Nephron (organoid): ENCODE results near the gene BAD.
A peak's percentile ranks its signal among the peaks of the same experiment; 100 is the strongest.

Experiments
- H3K27ac Mint-ChIP-seq, 3 experiments: 2 replicates each; pipeline ENCODE4 v1.8.0; 2020; ENCODE audit warnings: mixed read lengths in 3 of 3, mild to moderate bottlenecking in 2 of 3, moderate library complexity in 1 of 3
- H3K27me3 Mint-ChIP-seq: 2 replicates; pipeline ENCODE4 v1.8.0; 2021; ENCODE audit warnings: low read depth, mild to moderate bottlenecking, moderate library complexity, mixed read lengths
- H3K36me3 Mint-ChIP-seq: 2 replicates; pipeline ENCODE4 v1.8.0; 2020; ENCODE audit warnings: low read depth, mixed read lengths
- H3K4me1 Mint-ChIP-seq: 2 replicates; pipeline ENCODE4 v1.8.0; 2020; ENCODE audit warnings: mixed read lengths
- H3K4me3 Mint-ChIP-seq, 3 experiments: 2 replicates each; pipeline ENCODE4 v1.8.0; 2020; ENCODE audit warnings: mild to moderate bottlenecking in 3 of 3, mixed read lengths in 3 of 3, moderate library complexity in 2 of 3
- H3K9me3 Mint-ChIP-seq: 2 replicates; pipeline ENCODE4 v1.8.0; 2020; ENCODE audit warnings: mixed read lengths
- CTCF ChIP-seq, 3 experiments: fragments of 200-600 bp; sonication (generic); IDR thresholded peaks; one replicate each; pipeline ENCODE4 v1.5.0; 2021; ENCODE audit warnings: antibody characterized with exemption in 3 of 3; ENCODE audit not compliant: unreplicated experiment in 3 of 3

BAD gene

GRCh38 chr11:64305075-64305690 lies 20.7 kb upstream of the BAD start, which contains the start of gene ESRRA:
ESRRA (plus strand) TSS chr11:64305524; CDS start chr11:64307180, 1,656 bp downstream.
- Mint-ChIP-seq H3K27ac (peak within 1 kb of the TSS; percentile 76 to 97 (median 94)), H3K36me3 (no peaks in the 10 kb centered on the region), H3K4me3 (peak within 1 kb of the TSS; percentile 93 to 97 (median 95)), H3K27me3 (peaks cover 42% of the 10 kb centered on the region), H3K4me1 (peaks cover 26% of the 10 kb centered on the region), H3K9me3 (no peaks in the 10 kb centered on the region)
- TF ChIP-seq CTCF (IDR thresholded peaks at IDR 0.05; ENCODE audit: unreplicated experiment in 3 of 3), result no peak

DNA sequence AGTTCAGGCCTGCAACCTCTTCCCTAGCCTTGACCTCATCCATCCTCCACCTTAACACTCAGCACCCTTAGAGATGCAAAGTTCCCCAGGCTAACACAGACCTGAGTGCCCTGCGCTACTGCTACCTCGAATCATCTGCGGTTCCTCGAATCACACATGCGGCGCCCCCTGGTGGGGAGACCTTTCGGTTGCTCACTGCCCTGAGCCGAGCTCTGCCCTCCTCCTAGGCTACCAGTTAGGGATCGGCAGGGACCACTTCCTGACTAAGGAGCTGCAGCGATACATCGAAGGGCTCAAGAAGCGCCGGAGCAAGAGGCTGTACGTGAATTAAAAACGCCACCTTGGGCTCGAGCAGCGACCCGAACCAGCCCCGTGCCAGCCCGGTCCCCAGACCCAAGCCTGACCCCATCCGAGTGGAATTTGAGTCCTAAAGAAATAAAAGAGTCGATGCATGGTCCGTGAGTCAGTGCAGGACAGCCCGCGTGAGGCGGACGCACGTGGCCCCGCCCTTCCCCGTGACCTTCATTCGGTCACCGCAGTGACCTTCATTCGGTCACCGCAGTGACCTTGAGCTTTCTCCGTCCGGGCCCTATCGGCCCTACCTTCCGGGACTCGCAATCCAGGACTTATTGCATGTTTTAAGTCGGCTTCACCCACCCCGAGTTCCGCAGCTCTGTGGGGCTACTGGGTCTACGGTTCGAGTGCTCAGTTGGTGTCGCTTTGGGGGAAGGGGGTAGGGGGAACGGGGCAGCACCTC lies 20.0 kb upstream of the BAD start:
- Mint-ChIP-seq H3K27ac (peak overlapping the region; percentile 69 to 97 (median 94)), H3K27me3 (peaks cover 49% of the 10 kb centered on the region), H3K36me3 (no peaks in the 10 kb centered on the region), H3K4me1 (peaks cover 26% of the 10 kb centered on the region), H3K9me3 (no peaks in the 10 kb centered on the region), H3K4me3 (peak overlapping the region; percentile 93 to 94 (median 93))
- TF ChIP-seq CTCF (IDR thresholded peaks at IDR 0.05; ENCODE audit: unreplicated experiment in 3 of 3), result peak; percentile 83 to 86 (median 86)

DNA sequence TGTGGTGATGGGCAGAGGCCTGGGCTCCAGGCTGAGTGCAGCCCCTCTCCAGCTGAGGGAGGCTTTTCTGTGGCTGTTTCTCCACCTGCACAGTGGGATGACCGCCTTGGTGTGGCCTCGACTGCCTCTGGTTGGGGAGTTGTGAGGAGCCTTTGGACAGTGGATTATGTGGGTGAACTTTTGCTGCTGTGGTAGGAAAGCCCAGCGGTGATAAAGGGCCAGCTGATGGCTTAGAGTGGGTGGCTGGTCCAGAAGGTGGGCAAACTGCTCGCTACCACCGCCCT lies 19.5 kb upstream of the BAD start:
- H3K4me3 Mint-ChIP-seq, result peak overlapping the region; percentile 93 to 94 (median 93)
- peaks cover 54% of the 10 kb centered on the region for H3K27me3 Mint-ChIP-seq
- no peaks in the 10 kb centered on the region for H3K36me3 Mint-ChIP-seq
- peaks cover 26% of the 10 kb centered on the region for H3K4me1 Mint-ChIP-seq
- H3K27ac Mint-ChIP-seq, result peak overlapping the region; percentile 69 to 97 (median 94)
- TF ChIP-seq CTCF (IDR thresholded peaks at IDR 0.05; ENCODE audit: unreplicated experiment in 3 of 3), result no peak
- H3K9me3 Mint-ChIP-seq, result no peaks in the 10 kb centered on the region

GRCh38 chr11:64303109-64304031 lies 18.9 kb upstream of the BAD start:
- Mint-ChIP-seq H3K36me3 (no peaks in the 10 kb centered on the region), H3K27ac (no peak overlapping the region), H3K4me3 (peak overlapping the region; percentile 93 to 94 (median 93)), H3K9me3 (no peaks in the 10 kb centered on the region), H3K27me3 (peaks cover 60% of the 10 kb centered on the region), H3K4me1 (peaks cover 26% of the 10 kb centered on the region)
- no peak for TF ChIP-seq CTCF (IDR thresholded peaks at IDR 0.05; ENCODE audit: unreplicated experiment in 3 of 3)

GRCh38 chr11:64299847-64300648 lies 15.6 kb upstream of the BAD start, which contains the start of gene CATSPERZ:
CATSPERZ (plus strand) TSS chr11:64300358; CDS start chr11:64300411, 53 bp downstream.
- H3K36me3 Mint-ChIP-seq, result no peaks in the 10 kb centered on the region
- peaks cover 91% of the 10 kb centered on the region for H3K27me3 Mint-ChIP-seq
- TF ChIP-seq CTCF (IDR thresholded peaks at IDR 0.05; ENCODE audit: unreplicated experiment in 3 of 3), result no peak
- H3K27ac Mint-ChIP-seq, result no peak within 1 kb of the TSS
- peaks cover 14% of the 10 kb centered on the region for H3K4me1 Mint-ChIP-seq
- no peaks in the 10 kb centered on the region for H3K9me3 Mint-ChIP-seq
- H3K4me3 Mint-ChIP-seq, result peak within 1 kb of the TSS; percentile 62 to 76 (median 75)
